RPMI7951 (cell line): Measurements from ENCODE around the gene CBFB. TPM values are rescaled to one million over a fixed set of nuclear protein-coding genes. Genes with fewer than 3 reads are reported as not detected.
A peak's percentile ranks its signal among the peaks of the same experiment; 100 is the strongest.

Experiments used
- DNase-seq: peaks from one replicate; pipeline ENCODE4 v3.0.0-alpha.2; 2012; ENCODE audit warnings: low read depth
- total RNA-seq: library from RNA; depleted of rRNA; stranded (reverse); fragments of >200 nt; shearing (Covaris generic); gene quantifications from 2 replicates; pipeline ENCODE4 v1.2.3, GENCODE V29; 2014; rRNA removed

CBFB gene
- total RNA-seq, 1 experiment from 2014 or later = 98.3 TPM

- DNase-seq = no peak
These were observed 99.9 kb downstream of the CBFB start for GRCh38 chr16:67128887-67129286.

GRCh38 chr16:67129422-67129821 is 100.5 kb downstream of the CBFB start:
- no peak for DNase-seq

- DNase-seq = no peak
These were observed 108.7 kb downstream of the CBFB start for GRCh38 chr16:67137605-67138004.

GRCh38 chr16:67141391-67141790 is 112.4 kb downstream of the CBFB start:
- no peak for DNase-seq

- DNase-seq = no peak
These were observed 113.4 kb downstream of the CBFB start for GRCh38 chr16:67142342-67142741.

GRCh38 chr16:67144943-67145342 is 116.0 kb downstream of the CBFB start:
- DNase-seq = no peak

- DNase-seq = no peak
These were observed 116.8 kb downstream of the CBFB start for GRCh38 chr16:67145746-67146145.

- DNase-seq = no peak
These were observed 117.8 kb downstream of the CBFB start for GRCh38 chr16:67146523-67147357.

- DNase-seq = no peak
These were observed 118.6 kb downstream of the CBFB start for GRCh38 chr16:67147437-67148140.

GRCh38 chr16:67148221-67148620 is 119.3 kb downstream of the CBFB start:
- DNase-seq = no peak

GRCh38 chr16:67148656-67149275 is 119.8 kb downstream of the CBFB start:
- no peak for DNase-seq

GRCh38 chr16:67149276-67150046 is 120.5 kb downstream of the CBFB start:
- DNase-seq = no peak

GRCh38 chr16:67150047-67150832 is 121.3 kb downstream of the CBFB start:
- peak; percentile 62 for DNase-seq

Other genes with a start within 250 kb of the CBFB start
- gene TERB1, start 227.6 kb upstream of the CBFB start, total RNA-seq = not detected in 2 replicates
- 125 and 135 TPM in 2 replicates for gene NAE1, start 198.2 kb upstream of the CBFB start, total RNA-seq
- not detected in 2 replicates for gene CA7, start 184.7 kb upstream of the CBFB start, total RNA-seq
- 6.1 and 6.6 TPM in 2 replicates for gene PDP2, start 148.6 kb upstream of the CBFB start, total RNA-seq
- not detected in 2 replicates for gene CDH16, start 110.3 kb upstream of the CBFB start, total RNA-seq
- gene RRAD, start 103.6 kb upstream of the CBFB start, total RNA-seq = 3.4 and 5.1 TPM in 2 replicates
- gene CIAO2B, start 94.7 kb upstream of the CBFB start, total RNA-seq = 254 and 336 TPM in 2 replicates
- 19.2 and 21.3 TPM in 2 replicates for gene CES2, start 93.6 kb upstream of the CBFB start, total RNA-seq
- 0.10 TPM in 1 of 2 replicates, not detected in the other for gene CES3, start 67.9 kb upstream of the CBFB start, total RNA-seq
- 0.72 TPM in 1 of 2 replicates, not detected in the other for gene CES4A, start 40.6 kb upstream of the CBFB start, total RNA-seq
- gene PHAF1, start 80.8 kb downstream of the CBFB start, total RNA-seq = 13.7 and 18.0 TPM in 2 replicates
- gene B3GNT9, start 121.8 kb downstream of the CBFB start, total RNA-seq = 24.0 and 25.6 TPM in 2 replicates
- 13.0 and 29.5 TPM in 2 replicates for gene TRADD, start 130.8 kb downstream of the CBFB start, total RNA-seq
- 4.2 and 10.2 TPM in 2 replicates for gene FBXL8, start 130.8 kb downstream of the CBFB start, total RNA-seq
- 3.7 and 4.7 TPM in 2 replicates for gene HSF4, start 135.6 kb downstream of the CBFB start, total RNA-seq
- 29.4 and 32.3 TPM in 2 replicates for gene NOL3, start 141.4 kb downstream of the CBFB start, total RNA-seq
- 4.2 and 7.8 TPM in 2 replicates for gene MATCAP1, start 154.8 kb downstream of the CBFB start, total RNA-seq
- gene EXOC3L1, start 161.0 kb downstream of the CBFB start, total RNA-seq = 0.39 and 0.60 TPM in 2 replicates
- 67.9 and 75.9 TPM in 2 replicates for gene E2F4, start 163.0 kb downstream of the CBFB start, total RNA-seq
- 0.48 and 0.78 TPM in 2 replicates for gene ELMO3, start 170.0 kb downstream of the CBFB start, total RNA-seq
- 37.1 and 48.5 TPM in 2 replicates for gene TMEM208, start 198.0 kb downstream of the CBFB start, total RNA-seq
- gene FHOD1, start 218.3 kb downstream of the CBFB start, total RNA-seq = 33.6 and 37.2 TPM in 2 replicates
- gene SLC9A5, start 219.8 kb downstream of the CBFB start, total RNA-seq = 0.98 and 1.1 TPM in 2 replicates